Karpas-422 (cell line): ENCODE data around the gene RAD51B. TPM values are rescaled to one million over a fixed set of nuclear protein-coding genes. Genes with fewer than 3 reads are reported as not detected.

ENCODE experiments used
- DNase-seq: peaks from one replicate; pipeline ENCODE4 v3.0.0-alpha.2; 2015
- H2AFZ ChIP-seq: fragments of 200-600 bp; sonication (generic); 2 replicates; pipeline ENCODE4 v1.6.1; 2014; ENCODE audit warnings: antibody characterized with exemption, low read length, mixed read lengths
- H3K27ac ChIP-seq: fragments of 200-600 bp; sonication (generic); 2 replicates; pipeline ENCODE4 v1.5.1; 2014; ENCODE audit warnings: mild to moderate bottlenecking, low read length, moderate library complexity
- H3K27me3 ChIP-seq: fragments of 200-600 bp; sonication (generic); 2 replicates; pipeline ENCODE4 v1.6.1; 2014; ENCODE audit warnings: low read length, mixed read lengths
- H3K36me3 ChIP-seq: fragments of 200-600 bp; sonication (generic); 2 replicates; pipeline ENCODE4 v1.6.1; 2014; ENCODE audit warnings: low read length, mixed read lengths; ENCODE audit not compliant: insufficient read depth
- H3K4me1 ChIP-seq: fragments of 200-600 bp; sonication (generic); 2 replicates; pipeline ENCODE4 v1.6.1; 2014; ENCODE audit warnings: mild to moderate bottlenecking, low read length, mixed read lengths
- H3K4me2 ChIP-seq: fragments of 200-600 bp; sonication (generic); 2 replicates; pipeline ENCODE4 v1.6.1; 2014; ENCODE audit warnings: low read length, low read depth, mild to moderate bottlenecking; ENCODE audit not compliant: poor library complexity, severe bottlenecking
- H3K4me3 ChIP-seq: fragments of 200-600 bp; sonication (generic); 2 replicates; pipeline ENCODE4 v1.5.1; 2014; ENCODE audit warnings: mild to moderate bottlenecking, antibody characterized with exemption, low read length, mixed read lengths
- H3K79me2 ChIP-seq: fragments of 200-600 bp; sonication (generic); 2 replicates; pipeline ENCODE4 v1.6.1; 2014; ENCODE audit warnings: mild to moderate bottlenecking, low read length, mixed read lengths
- H3K9ac ChIP-seq: fragments of 200-600 bp; sonication (generic); 2 replicates; pipeline ENCODE4 v1.6.0; 2014; ENCODE audit warnings: low read length
- H3K9me2 ChIP-seq: fragments of 200-600 bp; sonication (generic), shearing (Covaris generic); replicated peaks from 2 replicates; pipeline ENCODE4 v1.6.0; 2014; ENCODE audit warnings: mild to moderate bottlenecking, low read length, moderate library complexity; ENCODE audit not compliant: insufficient read depth
- H3K9me3 ChIP-seq: fragments of 300-700, 200-600 bp; sonication (generic); 2 replicates; pipeline ENCODE4 v1.6.1; 2014; ENCODE audit warnings: low read length, mixed read lengths
- H4K20me1 ChIP-seq: fragments of 200-600 bp; sonication (generic); 2 replicates; pipeline ENCODE4 v1.6.1; 2014; ENCODE audit warnings: mild to moderate bottlenecking, antibody characterized with exemption, low read length, low read depth; ENCODE audit not compliant: insufficient read depth
- total RNA-seq: library from RNA; depleted of rRNA; stranded (reverse); fragments of >200 nt; shearing (Covaris generic); gene quantifications from 2 replicates; pipeline ENCODE4 v1.2.3, GENCODE V29; 2014; ENCODE audit warnings: low replicate concordance

The RAD51B gene
- total RNA-seq, 1 experiment from 2014 or later = 107 TPM

- Histone ChIP-seq H3K9me2 (no peaks in the 10 kb centered on the region), H3K4me2 (no peak overlapping the region), H3K4me1 (peaks cover 28% of the 10 kb centered on the region), H3K27me3 (no peaks in the 10 kb centered on the region), H3K36me3 (no peaks in the 10 kb centered on the region), H3K27ac (no peak overlapping the region), H3K9me3 (no peaks in the 10 kb centered on the region), H4K20me1 (peaks cover 42% of the 10 kb centered on the region), H3K9ac (no peak overlapping the region), H3K79me2 (no peaks in the 10 kb centered on the region), H2AFZ (no peak overlapping the region), H3K4me3 (no peak overlapping the region)
- DNase-seq = no peak
Measured at GRCh38 chr14:68081489-68081888, 261.9 kb downstream of the RAD51B start.

GRCh38 chr14:68082698-68083291, 263.2 kb downstream of the RAD51B start:
- no peak overlapping the region for H3K4me3 ChIP-seq
- peaks cover 38% of the 10 kb centered on the region for H4K20me1 ChIP-seq
- H3K4me1 ChIP-seq = peaks cover 28% of the 10 kb centered on the region
- H3K9me2 ChIP-seq = no peaks in the 10 kb centered on the region
- H3K27ac ChIP-seq = no peak overlapping the region
- no peaks in the 10 kb centered on the region for H3K36me3 ChIP-seq
- no peak for DNase-seq
- H3K4me2 ChIP-seq = no peak overlapping the region
- no peaks in the 10 kb centered on the region for H3K79me2 ChIP-seq
- no peak overlapping the region for H3K9ac ChIP-seq
- H2AFZ ChIP-seq = no peak overlapping the region
- H3K27me3 ChIP-seq = no peaks in the 10 kb centered on the region
- no peaks in the 10 kb centered on the region for H3K9me3 ChIP-seq

GRCh38 chr14:68084256-68084655, 264.7 kb downstream of the RAD51B start:
- H3K36me3 ChIP-seq = no peaks in the 10 kb centered on the region
- H3K4me3 ChIP-seq = no peak overlapping the region
- H4K20me1 ChIP-seq = peaks cover 34% of the 10 kb centered on the region
- H3K9me2 ChIP-seq = no peaks in the 10 kb centered on the region
- no peak overlapping the region for H3K4me2 ChIP-seq
- H3K9me3 ChIP-seq = no peaks in the 10 kb centered on the region
- H3K9ac ChIP-seq = no peak overlapping the region
- H3K4me1 ChIP-seq = peaks cover 17% of the 10 kb centered on the region
- no peak for DNase-seq
- H2AFZ ChIP-seq = no peak overlapping the region
- H3K79me2 ChIP-seq = no peaks in the 10 kb centered on the region
- no peaks in the 10 kb centered on the region for H3K27me3 ChIP-seq
- no peak overlapping the region for H3K27ac ChIP-seq

GRCh38 chr14:68085742-68086141, 266.2 kb downstream of the RAD51B start:
- Histone ChIP-seq H3K9me3 (no peaks in the 10 kb centered on the region), H3K79me2 (no peaks in the 10 kb centered on the region), H2AFZ (no peak overlapping the region), H3K27me3 (no peaks in the 10 kb centered on the region), H3K4me1 (0 out of 2 replicates have a peak, but pooled peaks cover 4% of the 10 kb centered on the region), H3K27ac (no peak overlapping the region), H3K4me3 (no peak overlapping the region), H4K20me1 (peaks cover 22% of the 10 kb centered on the region), H3K9me2 (no peaks in the 10 kb centered on the region), H3K9ac (no peak overlapping the region), H3K4me2 (no peak overlapping the region), H3K36me3 (no peaks in the 10 kb centered on the region)
- DNase-seq = no peak

- peaks cover 8% of the 10 kb centered on the region; the same call in 1 of the 2 replicates for H4K20me1 ChIP-seq
- no peaks in the 10 kb centered on the region for H3K9me2 ChIP-seq
- no peak overlapping the region for H3K27ac ChIP-seq
- no peak overlapping the region for H3K9ac ChIP-seq
- no peaks in the 10 kb centered on the region for H3K4me1 ChIP-seq
- no peak overlapping the region for H2AFZ ChIP-seq
- H3K27me3 ChIP-seq = no peaks in the 10 kb centered on the region
- no peaks in the 10 kb centered on the region for H3K79me2 ChIP-seq
- DNase-seq = no peak
- no peak overlapping the region for H3K4me2 ChIP-seq
- H3K4me3 ChIP-seq = no peak overlapping the region
- no peaks in the 10 kb centered on the region for H3K9me3 ChIP-seq
- no peaks in the 10 kb centered on the region for H3K36me3 ChIP-seq
Measured at GRCh38 chr14:68088451-68088854, 268.9 kb downstream of the RAD51B start.

GRCh38 chr14:68089146-68089731, 269.7 kb downstream of the RAD51B start:
- DNase-seq = no peak
- Histone ChIP-seq H3K4me3 (no peak overlapping the region), H2AFZ (no peak overlapping the region), H4K20me1 (peaks cover 8% of the 10 kb centered on the region; the same call in 1 of the 2 replicates), H3K4me1 (no peaks in the 10 kb centered on the region), H3K36me3 (no peaks in the 10 kb centered on the region), H3K27ac (no peak overlapping the region), H3K4me2 (no peak overlapping the region), H3K9me3 (no peaks in the 10 kb centered on the region), H3K9ac (no peak overlapping the region), H3K9me2 (no peaks in the 10 kb centered on the region), H3K79me2 (no peaks in the 10 kb centered on the region), H3K27me3 (no peaks in the 10 kb centered on the region)

- H3K4me2 ChIP-seq = no peak overlapping the region
- H3K36me3 ChIP-seq = no peaks in the 10 kb centered on the region
- H4K20me1 ChIP-seq = no peaks in the 10 kb centered on the region
- H3K9ac ChIP-seq = no peak overlapping the region
- no peaks in the 10 kb centered on the region for H3K27me3 ChIP-seq
- H3K4me3 ChIP-seq = no peak overlapping the region
- H3K27ac ChIP-seq = no peak overlapping the region
- H3K9me3 ChIP-seq = peaks cover 4% of the 10 kb centered on the region; the same call in 1 of the 2 replicates
- no peaks in the 10 kb centered on the region for H3K9me2 ChIP-seq
- no peaks in the 10 kb centered on the region for H3K4me1 ChIP-seq
- DNase-seq = no peak
- H2AFZ ChIP-seq = no peak overlapping the region
- no peaks in the 10 kb centered on the region for H3K79me2 ChIP-seq
Measured at GRCh38 chr14:68094158-68094557, 274.6 kb downstream of the RAD51B start.

GRCh38 chr14:68094752-68095151, 275.2 kb downstream of the RAD51B start:
- DNase-seq = no peak
- no peaks in the 10 kb centered on the region for H3K36me3 ChIP-seq
- peaks cover 4% of the 10 kb centered on the region; the same call in 1 of the 2 replicates for H3K9me3 ChIP-seq
- no peak overlapping the region for H3K9ac ChIP-seq
- no peak overlapping the region for H3K4me3 ChIP-seq
- H3K27me3 ChIP-seq = no peaks in the 10 kb centered on the region
- no peak overlapping the region for H2AFZ ChIP-seq
- H4K20me1 ChIP-seq = no peaks in the 10 kb centered on the region
- H3K9me2 ChIP-seq = no peaks in the 10 kb centered on the region
- H3K79me2 ChIP-seq = no peaks in the 10 kb centered on the region
- H3K27ac ChIP-seq = no peak overlapping the region
- no peaks in the 10 kb centered on the region for H3K4me1 ChIP-seq
- no peak overlapping the region for H3K4me2 ChIP-seq
